OCI-LY7 (cell line): ENCODE data around the gene TCEANC. TPM values are rescaled to one million over a fixed set of nuclear protein-coding genes. Genes with fewer than 3 reads are reported as not detected.

Source experiments
- BruUV-seq: library from RNA; stranded (reverse); fragments of 400-500 nt; replicated peaks from 2 replicates; lab custom pipeline; 2021; lab: Mats Ljungman, UMichigan
- CTCF ChIA-PET: fragments of 300-600 bp; sonication (Branson Sonifier 250); formaldehyde crosslinking; loops from one replicate; lab custom pipeline; 2022; ENCODE audit warnings: antibody characterized with exemption; ENCODE audit not compliant: unreplicated experiment; lab: Charles Lee
- POLR2A ChIA-PET: fragments of 300-600 bp; sonication (Branson Sonifier 250); formaldehyde crosslinking; loops from one replicate; lab custom pipeline; 2022; ENCODE audit warnings: antibody characterized with exemption; lab: Charles Lee
- DNase-seq: peaks from one replicate; pipeline ENCODE4 v3.0.0-alpha.2; 2015; ENCODE audit warnings: low spot score
- H2AFZ ChIP-seq: fragments of 200-600 bp; sonication (generic), shearing (Covaris generic); 2 replicates; pipeline ENCODE4 v1.6.1; 2014; ENCODE audit warnings: mild to moderate bottlenecking, antibody characterized with exemption, low read length, moderate library complexity
- H3K27ac ChIP-seq: fragments of 200-600 bp; sonication (generic); 2 replicates; pipeline ENCODE4 v1.5.1; 2014; ENCODE audit warnings: mixed run types, low read depth, mild to moderate bottlenecking, moderate library complexity, low read length, inconsistent platforms; ENCODE audit not compliant: poor library complexity, severe bottlenecking
- H3K36me3 ChIP-seq: fragments of 200-600 bp; sonication (generic); 2 replicates; pipeline ENCODE4 v1.6.1; 2014; ENCODE audit warnings: mild to moderate bottlenecking, antibody characterized with exemption, low read length, moderate library complexity, mixed read lengths; ENCODE audit not compliant: insufficient read depth
- H3K4me1 ChIP-seq: fragments of 200-600 bp; sonication (generic); 2 replicates; pipeline ENCODE4 v1.5.1; 2014; ENCODE audit warnings: mild to moderate bottlenecking, low read length; ENCODE audit not compliant: insufficient read depth, poor library complexity, severe bottlenecking
- H3K4me2 ChIP-seq: fragments of 200-600 bp; sonication (generic); 2 replicates; pipeline ENCODE4 v1.6.1; 2014; ENCODE audit warnings: mild to moderate bottlenecking, low read length
- H3K4me3 ChIP-seq: fragments of 200-600 bp; sonication (generic); 2 replicates; pipeline ENCODE4 v1.5.1; 2014; ENCODE audit warnings: mild to moderate bottlenecking, low read depth, low read length; ENCODE audit not compliant: poor library complexity, severe bottlenecking
- H3K79me2 ChIP-seq: fragments of 200-600 bp; sonication (generic); 2 replicates; pipeline ENCODE4 v1.6.1; 2016; ENCODE audit warnings: low read depth, mild to moderate bottlenecking, low read length, moderate library complexity, mixed read lengths; ENCODE audit not compliant: insufficient read depth
- H3K9me2 ChIP-seq: fragments of 200-600 bp; sonication (generic); 2 replicates; pipeline ENCODE4 v1.6.1; 2016; ENCODE audit warnings: mild to moderate bottlenecking, low read length, mixed read lengths; ENCODE audit not compliant: insufficient read depth
- H3K9me3 ChIP-seq: fragments of 200-600 bp; sonication (generic); 2 replicates; pipeline ENCODE4 v1.6.1; 2014; ENCODE audit warnings: mild to moderate bottlenecking, mixed run types, low read length, mixed read lengths
- H4K20me1 ChIP-seq: fragments of 200-600 bp; sonication (generic); 2 replicates; pipeline ENCODE4 v1.6.1; 2014; ENCODE audit warnings: mild to moderate bottlenecking, antibody characterized with exemption, low read length, moderate library complexity, mixed read lengths; ENCODE audit not compliant: insufficient read depth
- CTCF ChIP-seq: fragments of 200-600 bp; sonication (generic); conservative IDR thresholded peaks from 2 replicates; pipeline ENCODE4 v1.5.1; 2014; ENCODE audit warnings: mild to moderate bottlenecking, antibody characterized with exemption, low read length, moderate library complexity, mixed read lengths
- EZH2phosphoT487 ChIP-seq: fragments of 200-600 bp; sonication (generic); IDR thresholded peaks from 2 replicates; pipeline ENCODE4 v1.6.1; 2018; ENCODE audit warnings: low read depth, borderline replicate concordance, mild to moderate bottlenecking, mixed run types, antibody characterized with exemption, low read length, moderate library complexity, mixed read lengths
- intact Hi-C: fragments of 100-400 bp; cut with micrococcal nuclease; formaldehyde crosslinking; loops from one replicate; pipeline ENCODE4 v1.10.0; 2022; ENCODE audit not compliant: unreplicated experiment
- total RNA-seq, 2 experiments: library from RNA; depleted of rRNA in 1 of 2; stranded (reverse); fragments of >200 nt in 1 of 2; shearing (Covaris generic) in 1 of 2; gene quantifications; 2 replicates each; pipeline ENCODE4 v1.2.3, GENCODE V29; 2014 to 2022

Gene TCEANC
- total RNA-seq, 2 experiments from 2014 or later: 4.0 to 4.5 TPM

GRCh38 chrX:13649838-13650237, 3.1 kb upstream of the TCEANC start:
- no peaks in the 10 kb centered on the region for H3K9me2 ChIP-seq
- H3K9me3 ChIP-seq: no peaks in the 10 kb centered on the region
- H3K4me3 ChIP-seq: no peak overlapping the region
- no peak for DNase-seq
- H3K36me3 ChIP-seq: no peaks in the 10 kb centered on the region
- intact Hi-C loops: loop anchor here (5.0 kb wide), 1 partner anchor 143 kb away; no protein-coding TSS in a partner anchor
- POLR2A ChIA-PET: no interaction called here
- TF ChIP-seq EZH2phosphoT487: no peak
- no peak for TF ChIP-seq CTCF
- BruUV-seq: no TSS peak
- peaks cover 12% of the 10 kb centered on the region; the same call in 1 of the 2 replicates for H3K79me2 ChIP-seq
- CTCF ChIA-PET: no interaction called here
- H3K4me2 ChIP-seq: no peak overlapping the region
- H3K27ac ChIP-seq: no peak overlapping the region
- peaks cover 18% of the 10 kb centered on the region for H3K4me1 ChIP-seq
- no peak overlapping the region for H2AFZ ChIP-seq
- H4K20me1 ChIP-seq: no peaks in the 10 kb centered on the region

- Histone ChIP-seq H3K4me2 (no peak overlapping the region), H2AFZ (no peak overlapping the region), H3K9me2 (no peaks in the 10 kb centered on the region), H4K20me1 (no peaks in the 10 kb centered on the region), H3K9me3 (no peaks in the 10 kb centered on the region), H3K36me3 (no peaks in the 10 kb centered on the region), H3K79me2 (peaks cover 12% of the 10 kb centered on the region; the same call in 1 of the 2 replicates), H3K4me1 (peaks cover 20% of the 10 kb centered on the region), H3K4me3 (no peak overlapping the region), H3K27ac (no peak overlapping the region)
- CTCF ChIA-PET: no interaction called here
- no TSS peak for BruUV-seq
- DNase-seq: no peak
- intact Hi-C loops: no loop called here
- POLR2A ChIA-PET: interaction anchor here (0.7 to 0.8 kb wide), 2 partner anchors 8 to 50 kb away, joined by 3 to 4 read pairs; no protein-coding TSS in a partner anchor
- TF ChIP-seq EZH2phosphoT487 (no peak), CTCF (no peak)
Observed at GRCh38 chrX:13650318-13650717, 2.6 kb upstream of the TCEANC start.

GRCh38 chrX:13651150-13651549, 1.8 kb upstream of the TCEANC start:
- ChIA-PET CTCF (no interaction called here), POLR2A (interaction anchor here (0.7 to 0.8 kb wide), 2 partner anchors 8 to 49 kb away, joined by 3 to 4 read pairs; no protein-coding TSS in a partner anchor)
- DNase-seq: no peak
- Histone ChIP-seq H3K9me2 (no peaks in the 10 kb centered on the region), H3K79me2 (peaks cover 12% of the 10 kb centered on the region; the same call in 1 of the 2 replicates), H2AFZ (no peak overlapping the region), H3K4me1 (peaks cover 20% of the 10 kb centered on the region), H3K4me2 (no peak overlapping the region), H3K36me3 (no peaks in the 10 kb centered on the region), H4K20me1 (no peaks in the 10 kb centered on the region), H3K27ac (no peak overlapping the region), H3K9me3 (no peaks in the 10 kb centered on the region), H3K4me3 (no peak overlapping the region)
- no TSS peak for BruUV-seq
- TF ChIP-seq CTCF: no peak
- no peak for TF ChIP-seq EZH2phosphoT487
- intact Hi-C loops: no loop called here
